ENCODE data around the gene SOHLH2.

GRCh38 chr13:36126491-36126890 is 87.9 kb downstream of the SOHLH2 start:
- TF ChIP-seq GATA2 (IDR thresholded peaks at IDR 0.05; ENCODE audit: low read depth, low read length) = no peak
- no peak for TF ChIP-seq GATA3 (IDR thresholded peaks at IDR 0.05; ENCODE audit: low read depth, low read length)
